Glutamatergic neuron (in vitro differentiated cells): ENCODE results near the gene FNDC11. TPM values are rescaled to one million over a fixed set of nuclear protein-coding genes. Genes with fewer than 3 reads are reported as not detected.

Experiments
- DNase-seq: peaks from one replicate; pipeline ENCODE4 v3.0.0; 2022
- H3K27ac Mint-ChIP-seq: one replicate; pipeline ENCODE4 v1.8.0; 2020; ENCODE audit warnings: mild to moderate bottlenecking, mixed read lengths, inconsistent platforms; ENCODE audit not compliant: unreplicated experiment
- H3K27me3 Mint-ChIP-seq: one replicate; pipeline ENCODE4 v1.8.0; 2020; ENCODE audit warnings: mild to moderate bottlenecking, moderate library complexity, mixed read lengths, inconsistent platforms; ENCODE audit not compliant: unreplicated experiment
- H3K36me3 Mint-ChIP-seq: one replicate; pipeline ENCODE4 v1.8.0; 2020; ENCODE audit warnings: mild to moderate bottlenecking, mixed read lengths, inconsistent platforms; ENCODE audit not compliant: unreplicated experiment
- H3K4me1 Mint-ChIP-seq: one replicate; pipeline ENCODE4 v1.8.0; 2020; ENCODE audit warnings: mild to moderate bottlenecking, low read depth, mixed read lengths, inconsistent platforms; ENCODE audit not compliant: unreplicated experiment
- H3K4me3 Mint-ChIP-seq: one replicate; pipeline ENCODE4 v1.8.0; 2020; ENCODE audit warnings: mild to moderate bottlenecking, mixed read lengths, inconsistent platforms; ENCODE audit not compliant: unreplicated experiment
- H3K9me3 Mint-ChIP-seq: one replicate; pipeline ENCODE4 v1.8.0; 2020; ENCODE audit warnings: mild to moderate bottlenecking, moderate library complexity, mixed read lengths, inconsistent platforms; ENCODE audit not compliant: unreplicated experiment
- total RNA-seq: library from RNA; stranded (reverse); fragmentation: NEBNext Ultra II Directional; extraction: Animal tissue kit (Norgen Biotek cat#: 25700); gene quantifications from one replicate; pipeline ENCODE4 v1.2.1, GENCODE V29; 2021; ENCODE audit not compliant: unreplicated experiment
- TF ChIP-seq, protein P1 (sequence below): fragments of 200-600 bp; sonication (generic); IDR thresholded peaks from one replicate; pipeline ENCODE4 v1.5.0; 2021; ENCODE audit not compliant: partially characterized antibody, unreplicated experiment

The FNDC11 gene
- total RNA-seq, 1 donor from 2014 or later: 9.3 TPM

- Mint-ChIP-seq H3K27ac (no peak overlapping the region), H3K27me3 (no peaks in the 10 kb centered on the region), H3K36me3 (no peaks in the 10 kb centered on the region), H3K4me3 (peak overlapping the region; percentile 49), H3K9me3 (peaks cover 6% of the 10 kb centered on the region), H3K4me1 (peaks cover 5% of the 10 kb centered on the region)
- DNase-seq: no peak
- TF ChIP-seq, protein P1, sequence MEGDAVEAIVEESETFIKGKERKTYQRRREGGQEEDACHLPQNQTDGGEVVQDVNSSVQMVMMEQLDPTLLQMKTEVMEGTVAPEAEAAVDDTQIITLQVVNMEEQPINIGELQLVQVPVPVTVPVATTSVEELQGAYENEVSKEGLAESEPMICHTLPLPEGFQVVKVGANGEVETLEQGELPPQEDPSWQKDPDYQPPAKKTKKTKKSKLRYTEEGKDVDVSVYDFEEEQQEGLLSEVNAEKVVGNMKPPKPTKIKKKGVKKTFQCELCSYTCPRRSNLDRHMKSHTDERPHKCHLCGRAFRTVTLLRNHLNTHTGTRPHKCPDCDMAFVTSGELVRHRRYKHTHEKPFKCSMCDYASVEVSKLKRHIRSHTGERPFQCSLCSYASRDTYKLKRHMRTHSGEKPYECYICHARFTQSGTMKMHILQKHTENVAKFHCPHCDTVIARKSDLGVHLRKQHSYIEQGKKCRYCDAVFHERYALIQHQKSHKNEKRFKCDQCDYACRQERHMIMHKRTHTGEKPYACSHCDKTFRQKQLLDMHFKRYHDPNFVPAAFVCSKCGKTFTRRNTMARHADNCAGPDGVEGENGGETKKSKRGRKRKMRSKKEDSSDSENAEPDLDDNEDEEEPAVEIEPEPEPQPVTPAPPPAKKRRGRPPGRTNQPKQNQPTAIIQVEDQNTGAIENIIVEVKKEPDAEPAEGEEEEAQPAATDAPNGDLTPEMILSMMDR: no peak
These were observed 25.2 kb downstream of the FNDC11 start for GRCh38 chr20:63579017-63579694.

GRCh38 chr20:63580796-63581461, 27.0 kb downstream of the FNDC11 start:
- Mint-ChIP-seq H3K4me1 (peaks cover 3% of the 10 kb centered on the region), H3K9me3 (peaks cover 6% of the 10 kb centered on the region), H3K27me3 (peaks cover under 1% of the 10 kb centered on the region), H3K4me3 (no peak overlapping the region), H3K36me3 (no peaks in the 10 kb centered on the region), H3K27ac (no peak overlapping the region)
- peak; percentile 51 for DNase-seq
- TF ChIP-seq, protein P1: no peak

DNA sequence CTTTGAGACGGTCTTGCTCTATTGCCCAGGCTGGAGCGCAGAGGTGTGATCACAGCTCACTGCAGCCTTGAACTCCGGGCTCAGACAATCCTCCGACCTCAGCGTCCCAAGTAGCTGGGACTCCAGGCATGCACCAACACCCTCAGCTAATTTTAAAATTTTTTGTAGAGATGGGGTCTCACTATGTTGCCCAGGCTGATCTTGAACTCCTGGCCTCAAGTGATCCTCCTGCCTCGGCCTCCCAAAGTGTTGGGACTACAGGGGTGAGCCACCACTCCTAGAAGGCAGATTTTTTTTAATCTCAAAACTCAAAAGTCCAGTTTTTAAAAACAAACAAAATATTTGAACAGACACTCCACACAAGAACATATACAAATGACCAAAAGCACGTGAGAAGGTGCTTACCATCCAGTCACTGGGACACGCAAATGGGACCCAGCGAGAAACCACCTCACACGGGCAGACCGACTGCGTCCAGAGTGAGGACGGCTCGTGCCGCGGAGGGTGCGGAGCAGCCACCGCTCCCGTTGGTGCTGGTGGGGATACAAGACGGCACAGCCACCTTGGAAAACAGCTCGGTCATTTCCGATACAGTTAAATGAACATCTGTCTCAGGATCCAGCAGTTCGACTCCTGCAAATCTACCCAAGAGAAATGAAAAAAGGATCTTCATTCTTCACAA, 28.6 kb downstream of the FNDC11 start:
- H3K36me3 Mint-ChIP-seq: no peaks in the 10 kb centered on the region
- H3K27ac Mint-ChIP-seq: no peak overlapping the region
- peaks cover 6% of the 10 kb centered on the region for H3K9me3 Mint-ChIP-seq
- peaks cover 2% of the 10 kb centered on the region for H3K27me3 Mint-ChIP-seq
- H3K4me3 Mint-ChIP-seq: no peak overlapping the region
- DNase-seq: no peak
- TF ChIP-seq, protein P1: no peak
- H3K4me1 Mint-ChIP-seq: peaks cover 5% of the 10 kb centered on the region

GRCh38 chr20:63585616-63586565, 31.9 kb downstream of the FNDC11 start:
- no peak for DNase-seq
- no peaks in the 10 kb centered on the region for H3K36me3 Mint-ChIP-seq
- no peak overlapping the region for H3K27ac Mint-ChIP-seq
- H3K9me3 Mint-ChIP-seq: peaks cover 2% of the 10 kb centered on the region
- H3K27me3 Mint-ChIP-seq: peaks cover 2% of the 10 kb centered on the region
- H3K4me3 Mint-ChIP-seq: no peak overlapping the region
- TF ChIP-seq, protein P1: no peak
- peaks cover 8% of the 10 kb centered on the region for H3K4me1 Mint-ChIP-seq
